ENCODE measurements around the gene MEF2A.
A peak's percentile ranks its signal among the peaks of the same experiment; 100 is the strongest.
"Not testable (repeated sequence)": the region's sequence is repeated elsewhere in the genome, so short reads cannot be mapped to it uniquely, and the experiment has no call there.

The MEF2A gene

DNA sequence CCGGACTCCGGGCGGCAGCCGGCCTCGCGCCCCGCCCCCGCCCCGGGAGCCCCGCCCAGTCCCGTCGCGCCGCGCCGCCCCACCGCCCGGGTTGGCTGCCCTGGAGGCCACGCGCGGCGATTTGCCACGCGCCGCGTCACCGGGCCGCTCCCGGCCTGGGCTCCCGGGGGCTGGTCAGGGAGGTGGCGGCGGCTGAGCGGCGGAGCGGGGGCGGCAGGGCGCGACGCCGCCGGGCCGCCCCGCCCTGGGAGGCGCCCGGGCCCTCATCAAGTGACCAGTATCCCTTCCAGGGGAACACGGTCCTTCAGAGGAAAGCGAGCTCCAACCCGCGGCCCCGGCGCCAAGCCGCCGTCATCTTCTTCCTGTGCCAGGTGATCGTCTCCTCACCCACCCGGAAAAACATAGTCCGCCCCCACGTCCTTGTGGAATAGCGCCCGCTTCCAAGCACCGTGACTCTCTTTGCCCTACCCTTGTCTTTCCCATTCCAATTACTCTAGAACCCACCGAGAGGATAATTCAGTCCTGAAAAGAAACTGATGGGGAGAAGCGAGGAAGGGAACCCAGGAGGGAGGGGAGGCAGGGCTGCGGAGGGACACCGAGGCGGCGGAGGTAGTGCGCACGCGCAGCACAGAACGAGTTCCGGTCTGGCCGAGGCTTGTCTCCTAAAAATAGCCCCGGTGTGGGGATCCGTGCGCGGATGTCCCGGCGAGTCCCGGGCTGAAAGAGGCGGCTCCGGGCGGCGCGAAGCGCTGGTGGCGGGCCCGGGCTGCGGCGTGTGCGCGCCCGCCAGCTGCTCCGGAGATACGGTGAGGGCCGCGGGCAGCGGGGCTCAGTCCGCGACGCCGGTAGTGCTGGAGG is at the start of gene MEF2A:
TSS of gene MEF2A (plus strand) at position 686 of the 858 bp plus-strand sequence. CDS start 67,136 bp downstream, outside the sequence.
- DNase-seq: peak; percentile 93

GRCh38 chr15:99518191-99518590 is 47.6 kb upstream of the MEF2A start:
- no peak for DNase-seq

- not testable (repeated sequence) for DNase-seq
Observed at GRCh38 chr15:99519366-99519765, 46.4 kb upstream of the MEF2A start.

DNA sequence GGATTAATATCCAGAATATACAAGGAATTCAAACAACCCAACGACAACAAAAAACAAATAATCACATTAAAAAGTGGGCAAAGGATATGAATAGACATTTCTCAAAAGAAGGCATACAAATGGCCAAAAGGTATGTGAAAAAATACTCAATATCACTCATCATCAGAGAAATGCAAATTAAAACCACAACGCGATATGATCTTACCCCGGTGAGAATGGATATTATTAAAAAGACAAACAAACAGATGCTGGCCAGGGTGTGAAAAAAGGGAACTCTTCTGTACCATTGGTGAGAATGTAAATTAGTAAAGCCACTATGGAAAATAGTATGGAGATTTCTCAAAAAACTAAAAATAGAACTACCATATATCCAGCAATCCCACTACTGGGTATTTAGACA is 43.5 kb upstream of the MEF2A start:
- no peak for DNase-seq

DNA sequence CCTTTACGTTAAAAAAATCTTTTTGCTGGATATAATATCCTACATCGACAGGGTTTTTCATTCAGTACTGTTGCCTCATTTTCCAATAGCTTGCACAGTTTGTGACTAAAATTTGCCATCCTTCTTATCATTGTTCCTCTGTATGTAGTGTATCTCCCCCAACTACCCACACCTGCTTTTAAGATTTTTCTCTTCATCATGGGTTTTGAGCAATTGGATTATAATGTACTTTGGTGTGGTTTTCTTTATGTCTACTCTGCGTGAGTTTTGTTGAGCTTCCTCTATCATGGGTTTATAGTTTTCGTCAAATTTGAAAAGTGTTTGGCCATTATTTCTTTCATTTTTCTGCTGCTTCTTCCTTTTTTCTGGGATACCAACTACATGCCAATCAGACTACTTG is 39.6 kb upstream of the MEF2A start:
- no peak for DNase-seq

GRCh38 chr15:99526671-99527070 is 39.1 kb upstream of the MEF2A start:
- no peak for DNase-seq

- no peak for DNase-seq
Observed at GRCh38 chr15:99536422-99537040, 29.3 kb upstream of the MEF2A start.

DNA sequence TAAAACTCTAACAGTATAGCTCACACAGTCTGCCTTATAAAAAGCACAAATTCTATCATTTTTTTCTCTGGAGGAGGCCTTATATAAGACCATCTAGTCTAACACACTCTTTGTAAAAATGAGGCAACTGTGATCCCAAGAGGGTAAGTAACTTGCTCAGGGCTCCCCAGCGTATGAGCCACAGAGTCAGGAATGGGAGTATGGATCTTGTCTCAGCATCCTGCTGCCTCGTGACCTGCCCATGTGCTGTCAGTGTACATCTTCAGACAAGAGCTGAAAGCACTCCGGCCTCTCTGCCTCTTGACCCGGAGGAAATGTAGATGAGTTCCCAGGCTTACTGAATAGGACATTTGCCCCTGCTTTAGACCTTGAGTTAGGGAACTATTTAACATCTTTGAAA is 28.4 kb upstream of the MEF2A start:
- DNase-seq: no peak

GRCh38 chr15:99538261-99538660 is 27.5 kb upstream of the MEF2A start:
- DNase-seq: no peak

DNA sequence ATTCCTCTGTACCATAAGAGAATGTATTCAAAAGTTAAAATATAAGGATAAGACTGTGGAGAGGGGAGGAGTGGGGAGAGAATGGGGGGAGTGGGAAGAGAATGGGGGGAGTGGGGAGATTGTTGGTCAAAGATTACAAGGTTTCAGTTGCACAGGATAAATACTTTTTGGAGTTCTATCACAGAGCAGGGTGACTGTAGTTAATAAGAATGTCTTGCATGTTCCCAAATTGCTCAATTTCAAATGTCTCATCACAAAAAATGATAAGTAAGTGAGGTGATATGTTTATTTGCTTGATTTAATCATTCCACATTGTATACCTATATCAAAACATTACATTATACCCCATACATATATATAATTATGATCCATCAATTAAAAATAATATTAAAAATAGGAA is 23.0 kb upstream of the MEF2A start:
- no peak for DNase-seq

DNA sequence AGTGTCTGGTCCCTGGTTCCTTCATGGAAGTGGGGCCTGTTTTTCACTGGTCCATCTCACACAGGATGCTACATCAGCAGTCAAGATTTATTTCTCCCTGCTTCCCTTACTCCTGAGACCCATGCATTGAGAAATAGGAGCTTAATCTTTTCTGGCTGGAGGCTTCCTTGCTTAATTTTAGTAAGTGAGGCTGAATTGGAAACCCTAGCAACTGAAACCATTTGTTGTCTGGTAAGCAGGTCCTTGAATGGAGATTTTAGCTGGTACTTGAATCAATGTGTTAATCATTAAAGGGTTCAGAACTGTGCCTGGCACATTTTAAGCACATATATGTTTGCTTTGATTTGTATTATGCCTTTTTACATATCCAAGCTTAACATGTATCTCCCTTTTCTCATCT is 20.2 kb upstream of the MEF2A start:
- DNase-seq: no peak

DNA sequence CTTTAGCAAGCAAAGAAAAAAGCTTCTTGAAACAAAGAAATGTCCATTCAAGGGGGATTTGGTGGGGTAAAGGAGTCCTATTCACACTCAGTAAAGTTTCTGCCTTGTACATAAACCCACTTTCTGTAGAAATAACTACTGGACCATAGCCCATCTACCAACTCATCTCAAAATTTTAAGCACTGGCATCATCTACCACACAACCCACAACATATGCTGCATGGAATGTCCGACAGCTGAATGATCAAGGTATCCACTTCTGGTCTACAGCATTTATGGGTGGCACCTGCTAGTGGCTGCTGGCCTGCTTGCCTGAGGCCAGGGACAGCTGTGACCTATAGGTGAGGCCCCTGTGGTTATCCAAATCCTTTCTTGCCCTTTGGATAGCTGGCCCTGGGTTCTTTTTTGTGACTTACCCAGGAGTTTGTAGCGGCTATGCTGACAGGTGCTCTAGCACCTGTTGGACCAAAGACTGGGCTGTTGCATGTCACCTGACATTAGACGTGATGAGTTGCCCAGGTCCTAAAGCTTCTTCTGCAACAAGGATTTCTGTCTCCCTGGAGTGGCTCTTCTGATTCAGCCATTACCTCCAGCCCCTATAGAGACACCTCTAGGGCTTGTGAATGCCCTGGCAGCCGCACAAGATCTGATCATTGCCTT is 19.2 kb upstream of the MEF2A start:
- DNase-seq: no peak

DNA sequence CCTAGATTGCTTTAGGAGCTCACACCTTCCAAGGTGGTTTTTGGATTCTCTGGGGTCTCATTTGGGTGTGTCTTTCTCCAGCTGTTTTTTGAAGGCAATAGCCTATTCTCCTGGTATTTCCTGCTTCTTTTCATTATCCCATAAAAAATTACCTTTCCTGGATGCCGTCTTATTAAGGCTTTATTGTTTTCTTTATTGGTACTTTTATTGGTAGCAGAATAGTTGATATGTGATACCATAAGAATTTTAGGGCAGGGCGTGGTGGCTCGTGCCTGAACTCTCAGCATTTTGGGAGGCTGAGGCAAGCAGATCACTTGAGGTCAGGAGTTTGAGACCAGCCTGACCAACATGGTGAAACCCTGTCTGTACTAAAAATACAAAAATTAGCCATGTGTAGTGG is 18.3 kb upstream of the MEF2A start:
- no peak for DNase-seq

DNA sequence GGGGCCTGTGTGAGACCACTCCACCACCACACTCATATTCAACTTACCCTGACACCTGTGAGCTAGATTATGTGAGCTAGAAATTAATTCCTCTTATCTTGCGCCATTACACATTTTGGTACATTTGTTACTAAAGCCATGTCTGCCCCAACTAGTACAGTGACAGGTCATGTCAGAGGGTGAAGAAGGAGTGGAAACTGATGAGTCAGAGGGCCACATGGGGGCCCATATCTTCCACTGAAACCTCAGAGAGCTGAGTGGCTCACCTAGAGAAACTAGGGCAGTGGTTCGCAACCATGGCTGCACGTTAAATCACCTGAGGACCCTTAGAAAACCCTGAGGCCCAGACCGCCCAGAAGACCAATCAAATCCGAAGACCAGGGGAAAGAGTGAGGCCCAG is 15.7 kb upstream of the MEF2A start:
- DNase-seq: no peak

GRCh38 chr15:99552111-99552510 is 13.7 kb upstream of the MEF2A start:
- no peak for DNase-seq

DNA sequence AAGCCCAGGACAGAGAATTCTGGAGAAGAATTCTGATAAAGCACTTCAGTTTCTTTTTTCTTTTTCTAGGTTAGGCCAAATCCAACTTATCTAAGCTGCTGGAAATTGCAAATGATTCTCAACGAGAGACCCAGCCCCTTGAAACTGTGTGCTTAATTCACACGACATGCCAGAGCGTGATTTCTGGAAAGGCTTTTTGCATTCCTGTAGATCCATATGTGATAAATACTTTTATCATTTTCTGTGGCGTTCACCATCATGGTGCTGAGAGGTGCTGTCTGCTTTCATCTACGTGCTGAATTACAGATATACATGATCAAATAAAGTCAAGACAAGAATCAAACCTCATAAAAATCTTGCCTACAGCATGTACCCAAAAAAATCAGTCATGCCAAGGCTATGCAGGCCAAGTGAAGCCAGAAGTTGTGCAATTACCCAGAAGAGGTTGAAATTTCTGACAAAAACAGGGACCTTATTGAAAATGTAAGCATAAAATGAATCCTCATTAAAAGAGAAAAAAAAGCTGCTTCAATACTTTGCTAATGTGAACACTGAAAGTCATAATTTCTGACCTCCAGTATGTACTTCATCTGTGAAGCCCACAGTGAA is 10.8 kb upstream of the MEF2A start:
- DNase-seq: no peak

GRCh38 chr15:99556011-99556410 is 9.8 kb upstream of the MEF2A start:
- no peak for DNase-seq

DNA sequence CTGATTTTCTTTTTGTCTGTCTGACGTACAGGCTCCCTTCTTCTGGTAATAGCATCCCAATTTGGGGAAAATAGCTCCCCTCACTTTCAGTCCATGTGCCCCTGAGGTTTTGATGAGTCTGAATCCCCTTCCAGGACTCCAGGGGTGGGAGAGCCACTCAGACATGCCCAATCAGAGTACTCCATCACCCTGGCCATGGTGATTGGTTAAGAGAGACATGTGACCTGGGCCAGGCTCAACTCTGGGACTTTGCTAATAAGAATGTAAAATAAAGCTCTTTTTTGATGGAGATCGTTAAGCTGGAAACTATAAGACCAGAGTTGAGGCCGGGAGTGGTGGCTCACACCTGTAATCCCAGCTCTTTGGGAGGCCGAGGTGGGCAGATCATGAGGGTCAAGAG is 9.2 kb upstream of the MEF2A start:
- DNase-seq: no peak

- DNase-seq: no peak
Observed at GRCh38 chr15:99558084-99558483, 7.7 kb upstream of the MEF2A start.

GRCh38 chr15:99558571-99558970 is 7.2 kb upstream of the MEF2A start:
- DNase-seq: no peak

GRCh38 chr15:99561476-99562230 is 4.1 kb upstream of the MEF2A start:
- no peak for DNase-seq

DNA sequence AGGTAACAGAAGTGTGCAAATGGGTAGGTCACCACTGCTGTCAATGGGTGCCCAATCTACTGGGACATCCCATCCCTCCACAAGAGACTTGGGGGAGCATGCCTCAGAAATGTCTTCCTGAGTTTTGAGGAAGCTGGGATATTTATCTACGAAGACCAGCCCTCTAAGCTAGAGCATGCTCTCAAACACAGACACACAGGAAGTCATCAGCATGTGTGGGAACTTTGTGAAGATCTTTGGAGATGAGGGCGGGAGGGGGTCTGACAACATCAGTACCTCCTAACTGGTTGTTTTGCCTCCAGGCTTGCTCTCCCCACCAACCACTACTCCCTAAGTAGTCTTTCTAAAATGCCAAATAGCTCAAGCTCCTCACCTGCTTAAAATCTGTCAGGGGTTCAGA is 3.5 kb upstream of the MEF2A start:
- DNase-seq: no peak

Measured in stimulated activated CD4-positive, alpha-beta T cell treated with anti-CD3 and anti-CD28 coated beads, Interleukin-4, amount 100 ng/mL, for 24 hours (primary cell).